Stimulated activated CD8-positive, alpha-beta memory T cell treated with anti-CD3 and anti-CD28 coated beads, Interleukin-12 subunit alpha, Interleukin-12 subunit beta, amount 100 ng/mL, for 4 hours (primary cell): ENCODE results near the gene PRKCB.
A peak's percentile ranks its signal among the peaks of the same experiment; 100 is the strongest.
"Not testable (repeated sequence)": the region's sequence is repeated elsewhere in the genome, so short reads cannot be mapped to it uniquely, and the experiment has no call there.

Experiments
- DNase-seq: peaks from one replicate; pipeline ENCODE4 v3.0.0-alpha.2; 2020; ENCODE audit warnings: low read depth

Gene PRKCB

GRCh38 chr16:24009955-24010354, 174.2 kb downstream of the PRKCB start:
- DNase-seq: no peak

GRCh38 chr16:24010440-24011089, 174.8 kb downstream of the PRKCB start:
- peak; percentile 32 for DNase-seq

GRCh38 chr16:24011237-24011636, 175.5 kb downstream of the PRKCB start:
- no peak for DNase-seq

- DNase-seq: no peak
Measured at GRCh38 chr16:24013054-24013636, 177.4 kb downstream of the PRKCB start.

GRCh38 chr16:24013864-24014645, 178.3 kb downstream of the PRKCB start:
- DNase-seq: peak; percentile 23

GRCh38 chr16:24014955-24015354, 179.2 kb downstream of the PRKCB start:
- DNase-seq: not testable (repeated sequence)

GRCh38 chr16:24015923-24016322, 180.1 kb downstream of the PRKCB start:
- DNase-seq: no peak

GRCh38 chr16:24018485-24018884, 182.7 kb downstream of the PRKCB start:
- DNase-seq: no peak

- DNase-seq: no peak
Measured at GRCh38 chr16:24022797-24023196, 187.0 kb downstream of the PRKCB start.

GRCh38 chr16:24023621-24024020, 187.8 kb downstream of the PRKCB start:
- no peak for DNase-seq

- DNase-seq: no peak
Measured at GRCh38 chr16:24024971-24025370, 189.2 kb downstream of the PRKCB start.

GRCh38 chr16:24027466-24027865, 191.7 kb downstream of the PRKCB start:
- no peak for DNase-seq

- not testable (repeated sequence) for DNase-seq
Measured at GRCh38 chr16:24029841-24030240, 194.1 kb downstream of the PRKCB start.

- DNase-seq: no peak
Measured at GRCh38 chr16:24035127-24035842, 199.5 kb downstream of the PRKCB start.

- no peak for DNase-seq
Measured at GRCh38 chr16:24036038-24036543, 200.3 kb downstream of the PRKCB start.

GRCh38 chr16:24036614-24037013, 200.8 kb downstream of the PRKCB start:
- no peak for DNase-seq

- no peak for DNase-seq
Measured at GRCh38 chr16:24037335-24037734, 201.6 kb downstream of the PRKCB start.

- peak; percentile 59 for DNase-seq
Measured at GRCh38 chr16:24041834-24042631, 206.2 kb downstream of the PRKCB start.

GRCh38 chr16:24044467-24044866, 208.7 kb downstream of the PRKCB start:
- DNase-seq: no peak

GRCh38 chr16:24045641-24046040, 209.9 kb downstream of the PRKCB start:
- no peak for DNase-seq

- no peak for DNase-seq
Measured at GRCh38 chr16:24046442-24046841, 210.7 kb downstream of the PRKCB start.
